Measurements from ENCODE around the gene IGF1.

DNA sequence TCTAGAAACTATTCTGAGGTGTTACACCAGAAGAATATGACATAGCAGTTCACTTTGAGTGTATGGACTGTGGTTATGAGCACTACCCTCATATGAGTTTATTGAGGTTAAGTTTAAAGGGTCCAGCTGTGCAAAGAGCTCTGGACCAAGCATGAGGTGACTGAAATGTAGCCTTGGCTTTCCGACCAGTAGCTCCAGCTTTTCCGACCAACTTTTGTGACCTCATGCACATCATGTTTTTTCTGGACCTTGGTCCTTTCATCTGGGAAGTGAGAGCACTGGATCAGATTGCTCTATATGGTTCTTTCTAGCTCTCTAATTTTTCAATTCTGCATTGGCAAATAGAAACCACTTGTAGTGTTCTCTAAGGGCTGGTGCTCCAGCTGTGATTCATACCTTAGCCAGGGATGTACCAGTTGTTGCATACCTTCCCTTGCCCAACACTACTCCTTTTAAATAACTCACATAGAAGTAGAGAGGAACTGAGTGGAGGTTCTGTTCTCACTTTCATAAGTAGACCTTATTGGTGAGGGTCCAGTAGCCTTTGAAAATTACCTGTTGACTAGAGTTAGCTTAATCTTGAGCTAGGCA lies 16.6 kb downstream of the IGF1 start:
- TF ChIP-seq POLR2A (IDR thresholded peaks at IDR 0.05) = no peak
- TF ChIP-seq, protein P1, sequence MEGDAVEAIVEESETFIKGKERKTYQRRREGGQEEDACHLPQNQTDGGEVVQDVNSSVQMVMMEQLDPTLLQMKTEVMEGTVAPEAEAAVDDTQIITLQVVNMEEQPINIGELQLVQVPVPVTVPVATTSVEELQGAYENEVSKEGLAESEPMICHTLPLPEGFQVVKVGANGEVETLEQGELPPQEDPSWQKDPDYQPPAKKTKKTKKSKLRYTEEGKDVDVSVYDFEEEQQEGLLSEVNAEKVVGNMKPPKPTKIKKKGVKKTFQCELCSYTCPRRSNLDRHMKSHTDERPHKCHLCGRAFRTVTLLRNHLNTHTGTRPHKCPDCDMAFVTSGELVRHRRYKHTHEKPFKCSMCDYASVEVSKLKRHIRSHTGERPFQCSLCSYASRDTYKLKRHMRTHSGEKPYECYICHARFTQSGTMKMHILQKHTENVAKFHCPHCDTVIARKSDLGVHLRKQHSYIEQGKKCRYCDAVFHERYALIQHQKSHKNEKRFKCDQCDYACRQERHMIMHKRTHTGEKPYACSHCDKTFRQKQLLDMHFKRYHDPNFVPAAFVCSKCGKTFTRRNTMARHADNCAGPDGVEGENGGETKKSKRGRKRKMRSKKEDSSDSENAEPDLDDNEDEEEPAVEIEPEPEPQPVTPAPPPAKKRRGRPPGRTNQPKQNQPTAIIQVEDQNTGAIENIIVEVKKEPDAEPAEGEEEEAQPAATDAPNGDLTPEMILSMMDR (IDR thresholded peaks at IDR 0.05) = no peak
